Raji (cell line): ENCODE measurements around the gene GATD1.

Experiments
- POLR2A ChIP-seq: IDR thresholded peaks from 2 replicates; pipeline ENCODE4 v1.6.1; 2011; ENCODE audit warnings: low read depth, low read length, control low read depth; ENCODE audit not compliant: insufficient read depth

GATD1 gene

DNA sequence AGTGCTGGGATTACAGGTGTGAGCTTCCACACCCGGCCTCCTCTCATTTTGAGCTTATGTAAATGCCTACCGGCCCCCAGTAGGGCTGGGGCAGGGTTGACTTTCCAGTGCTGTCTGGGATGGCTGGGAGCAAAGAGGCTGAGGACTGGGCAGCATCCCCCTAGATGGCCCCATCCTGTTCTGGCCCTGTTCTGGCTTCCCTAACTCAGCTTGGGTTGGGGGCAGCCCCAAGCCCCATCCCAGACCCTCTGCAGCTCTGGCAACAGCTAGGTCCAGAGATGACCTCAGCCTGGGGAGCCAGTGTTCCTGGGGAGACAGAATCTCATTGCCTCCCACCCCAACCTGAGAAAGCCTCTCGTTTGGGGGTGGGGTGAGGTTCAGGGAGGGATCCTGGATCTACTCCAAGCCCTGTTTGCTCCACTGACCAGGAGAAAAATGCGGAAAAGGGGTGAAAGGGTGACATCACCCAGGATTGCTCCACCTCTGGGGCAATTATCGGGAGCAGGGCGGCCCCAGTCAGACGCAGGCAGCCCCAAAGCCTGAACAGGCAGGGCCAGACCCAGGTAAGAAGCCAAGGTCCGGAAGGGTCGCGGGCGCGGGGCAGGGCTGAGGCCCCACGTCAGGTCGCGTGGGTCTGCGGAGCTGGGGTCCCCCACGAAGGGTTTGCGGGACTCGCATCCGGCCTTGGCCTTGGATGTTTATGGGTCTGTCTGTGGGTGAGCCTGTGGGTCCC lies 41.3 kb upstream of the GATD1 start, which contains the start of gene PNPLA2:
Gene PNPLA2 (plus strand): TSS at position 519 of the 733 bp plus-strand sequence. CDS start 805 bp downstream, outside the sequence.
- no peak for TF ChIP-seq POLR2A

DNA sequence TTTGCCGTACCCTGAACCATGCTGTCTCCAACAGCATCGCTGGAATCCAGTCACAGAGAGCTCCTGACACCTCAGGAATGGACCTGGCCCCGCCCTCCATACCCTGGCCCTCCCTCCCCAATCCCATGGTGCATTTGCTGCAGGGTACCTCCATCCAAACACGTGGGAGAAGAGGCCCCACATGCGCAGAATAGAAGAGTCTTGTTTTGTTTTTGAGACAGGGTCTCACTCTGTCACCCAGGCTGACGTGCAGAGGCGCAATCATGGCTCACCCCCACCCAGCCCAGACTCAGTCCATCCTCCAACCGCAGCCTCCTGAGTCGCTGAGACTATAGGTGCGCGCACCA lies 39.1 kb upstream of the GATD1 start:
- no peak for TF ChIP-seq POLR2A

GRCh38 chr11:815675-816432 lies 38.6 kb upstream of the GATD1 start:
- no peak for TF ChIP-seq POLR2A

- TF ChIP-seq POLR2A, result no peak
Measured at GRCh38 chr11:813456-814096, 36.3 kb upstream of the GATD1 start.

- TF ChIP-seq POLR2A, result no peak
Measured at GRCh38 chr11:813072-813455, 35.8 kb upstream of the GATD1 start.

GRCh38 chr11:812390-812789 lies 35.1 kb upstream of the GATD1 start:
- no peak for TF ChIP-seq POLR2A

DNA sequence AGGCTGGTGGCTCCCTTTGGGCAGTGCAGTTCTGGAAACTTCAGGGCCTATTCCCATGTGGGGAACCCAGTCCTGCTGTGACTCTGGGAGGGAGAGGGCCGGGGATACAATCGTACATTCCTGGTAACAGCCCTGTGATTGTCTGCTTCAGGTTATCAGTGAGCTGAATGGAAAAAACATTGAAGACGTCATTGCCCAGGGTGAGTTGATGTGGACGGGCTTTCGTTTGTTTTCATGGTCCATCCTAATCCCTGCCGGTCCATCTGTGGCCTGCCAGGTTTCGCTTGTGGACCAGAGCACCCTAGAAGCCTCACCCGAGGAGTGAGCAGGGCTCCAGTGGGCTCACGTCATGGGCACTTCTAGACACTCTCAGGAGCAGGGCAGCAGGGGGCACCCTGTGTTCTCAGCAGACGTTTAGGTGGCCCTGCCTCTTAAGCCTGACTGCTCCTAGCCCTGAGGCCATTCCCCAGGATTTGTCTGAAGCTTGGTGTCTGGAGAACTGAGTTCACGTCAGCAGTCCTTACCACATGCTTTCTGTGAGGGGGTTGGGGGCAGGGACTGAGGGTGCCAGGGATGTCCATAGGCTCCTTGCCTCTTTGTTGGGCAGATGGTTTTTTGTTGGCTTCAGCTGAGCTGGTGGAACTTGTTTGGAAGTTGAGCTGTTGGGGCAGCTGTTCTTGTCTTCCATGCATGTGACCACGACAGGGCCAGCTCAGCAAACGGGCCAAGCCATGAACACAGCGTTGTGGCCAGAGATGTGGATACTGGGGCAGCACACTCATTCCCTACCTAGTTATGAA lies 34.4 kb upstream of the GATD1 start:
- no peak for TF ChIP-seq POLR2A

- no peak for TF ChIP-seq POLR2A
Measured at GRCh38 chr11:810040-810567, 32.8 kb upstream of the GATD1 start.

- TF ChIP-seq POLR2A, result peak; percentile 76
Measured at GRCh38 chr11:809287-810039, 32.2 kb upstream of the GATD1 start, which contains the start of gene RPLP2. Gene RPLP2, plus strand, starts transcription at chr11:809967. Its CDS starts 268 bp downstream, at chr11:810235.

- TF ChIP-seq POLR2A, result no peak
Measured at GRCh38 chr11:808427-809286, 31.4 kb upstream of the GATD1 start.

GRCh38 chr11:804599-804964 lies 27.3 kb upstream of the GATD1 start:
- TF ChIP-seq POLR2A, result no peak; the same call in 1 of the 2 replicates

GRCh38 chr11:803770-804598 lies 26.7 kb upstream of the GATD1 start:
- no peak for TF ChIP-seq POLR2A

- no peak for TF ChIP-seq POLR2A
Measured at GRCh38 chr11:803467-803742, 26.1 kb upstream of the GATD1 start.
